GM19397 (cell line): ENCODE measurements around the gene ZNF668.
A peak's percentile ranks its signal among the peaks of the same experiment; 100 is the strongest.

Source experiments
- ATAC-seq: cut with Tn5 transposase; IDR thresholded peaks from one replicate; pipeline ENCODE4 v1.9.1; 2021; ENCODE audit warnings: mild to moderate bottlenecking, moderate library complexity; ENCODE audit not compliant: unreplicated experiment

Gene ZNF668

DNA sequence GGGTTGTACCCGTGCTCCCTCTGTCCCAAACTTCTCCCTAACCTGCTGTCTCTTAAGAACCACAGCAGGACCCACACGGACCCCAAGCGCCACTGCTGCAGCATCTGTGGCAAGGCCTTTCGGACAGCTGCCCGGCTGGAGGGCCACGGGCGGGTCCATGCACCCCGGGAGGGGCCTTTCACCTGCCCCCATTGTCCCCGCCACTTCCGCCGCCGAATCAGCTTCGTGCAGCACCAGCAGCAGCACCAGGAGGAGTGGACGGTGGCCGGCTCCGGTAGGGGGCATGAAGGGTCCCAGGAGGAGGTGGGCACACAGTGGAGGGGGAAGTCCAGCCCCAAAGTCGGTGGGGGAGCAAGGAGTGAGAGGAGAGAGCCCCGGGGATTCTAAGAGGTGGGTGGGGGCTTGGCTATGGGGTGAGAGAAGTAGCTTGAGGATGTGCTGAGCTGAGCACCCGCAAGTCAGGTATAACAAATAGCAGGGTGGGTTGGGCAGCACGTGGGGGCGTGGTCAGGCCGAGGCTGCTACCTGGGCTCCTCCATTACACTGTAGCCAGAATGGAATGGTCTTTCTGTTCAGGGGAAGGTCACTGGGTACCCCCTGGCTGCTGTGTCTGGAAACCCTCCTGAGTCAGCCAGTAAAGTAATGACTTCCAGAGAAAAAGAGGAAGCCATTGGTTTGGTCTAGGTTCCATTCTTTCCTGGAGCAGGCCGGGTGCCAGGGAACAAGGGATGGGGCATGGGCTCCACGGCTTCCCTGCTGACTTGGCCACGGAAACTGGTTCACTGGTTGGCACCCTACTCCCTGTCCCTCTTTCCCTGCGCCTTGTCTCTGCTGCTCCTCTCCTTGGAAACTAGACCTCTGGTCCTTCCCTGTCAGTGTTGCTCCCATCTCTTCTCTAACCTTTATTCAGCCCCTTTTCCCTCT, 7.7 kb upstream of the ZNF668 start:
- no peak for ATAC-seq

GRCh38 chr16:31080756-31081419, 6.8 kb upstream of the ZNF668 start:
- ATAC-seq, result no peak

GRCh38 chr16:31080035-31080629, 6.1 kb upstream of the ZNF668 start:
- no peak for ATAC-seq

- no peak for ATAC-seq
These were observed 5.4 kb upstream of the ZNF668 start for GRCh38 chr16:31079342-31079944.

- ATAC-seq, result no peak
These were observed 4.7 kb upstream of the ZNF668 start for GRCh38 chr16:31078597-31079341.

DNA sequence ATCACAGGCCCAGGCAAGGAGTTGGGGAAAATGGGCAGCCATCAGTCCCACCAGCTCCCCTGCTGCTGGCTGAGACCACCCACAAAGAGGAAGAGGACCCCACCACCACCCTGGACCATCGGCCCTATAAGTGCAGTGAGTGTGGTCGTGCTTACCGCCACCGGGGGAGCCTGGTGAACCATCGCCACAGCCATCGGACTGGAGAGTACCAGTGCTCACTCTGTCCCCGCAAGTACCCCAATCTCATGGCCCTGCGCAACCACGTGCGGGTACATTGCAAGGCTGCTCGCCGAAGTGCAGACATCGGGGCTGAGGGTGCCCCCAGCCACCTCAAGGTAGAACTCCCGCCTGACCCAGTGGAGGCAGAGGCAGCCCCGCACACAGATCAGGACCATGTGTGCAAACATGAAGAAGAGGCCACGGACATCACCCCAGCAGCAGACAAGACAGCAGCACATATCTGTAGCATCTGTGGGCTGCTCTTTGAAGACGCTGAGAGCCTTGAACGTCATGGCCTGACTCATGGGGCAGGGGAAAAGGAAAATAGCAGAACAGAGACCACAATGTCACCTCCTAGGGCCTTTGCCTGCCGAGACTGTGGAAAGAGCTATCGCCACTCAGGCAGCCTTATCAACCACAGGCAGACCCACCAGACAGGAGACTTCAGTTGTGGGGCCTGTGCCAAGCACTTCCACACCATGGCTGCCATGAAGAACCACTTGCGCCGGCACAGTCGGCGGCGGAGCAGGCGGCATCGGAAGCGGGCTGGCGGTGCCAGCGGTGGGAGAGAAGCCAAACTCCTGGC, 3.8 kb upstream of the ZNF668 start:
- no peak for ATAC-seq

DNA sequence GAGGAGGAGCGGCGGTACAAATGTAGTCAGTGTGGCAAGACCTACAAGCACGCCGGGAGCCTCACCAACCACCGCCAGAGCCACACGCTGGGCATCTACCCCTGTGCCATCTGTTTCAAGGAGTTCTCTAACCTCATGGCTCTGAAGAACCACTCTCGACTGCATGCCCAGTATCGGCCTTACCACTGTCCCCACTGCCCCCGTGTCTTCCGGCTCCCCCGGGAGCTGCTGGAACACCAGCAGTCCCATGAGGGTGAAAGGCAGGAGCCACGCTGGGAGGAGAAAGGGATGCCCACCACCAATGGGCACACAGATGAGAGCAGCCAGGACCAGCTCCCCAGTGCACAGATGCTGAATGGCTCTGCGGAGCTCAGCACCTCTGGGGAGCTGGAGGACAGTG, 3.0 kb upstream of the ZNF668 start:
- no peak for ATAC-seq

- no peak for ATAC-seq
These were observed 2.3 kb upstream of the ZNF668 start for GRCh38 chr16:31076319-31076718.

DNA sequence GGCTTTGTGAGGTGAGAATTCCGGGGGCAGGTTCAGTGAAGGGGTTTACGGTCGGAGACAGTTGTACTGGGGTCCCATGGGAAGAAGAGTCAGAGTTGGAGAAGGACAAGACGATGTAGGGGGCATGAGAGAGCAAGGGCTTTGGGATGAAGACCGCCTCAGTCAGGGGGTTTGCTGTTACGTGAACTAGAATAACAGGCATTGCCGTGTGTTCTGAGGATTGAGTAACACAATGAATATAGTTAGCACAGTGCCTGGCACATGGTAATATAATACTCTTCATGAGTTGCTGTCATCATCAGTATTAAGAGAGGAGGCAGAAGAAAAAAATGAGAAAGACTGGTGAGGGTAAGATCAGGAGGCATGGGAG, 759 bp upstream of the ZNF668 start:
- ATAC-seq, result no peak

DNA sequence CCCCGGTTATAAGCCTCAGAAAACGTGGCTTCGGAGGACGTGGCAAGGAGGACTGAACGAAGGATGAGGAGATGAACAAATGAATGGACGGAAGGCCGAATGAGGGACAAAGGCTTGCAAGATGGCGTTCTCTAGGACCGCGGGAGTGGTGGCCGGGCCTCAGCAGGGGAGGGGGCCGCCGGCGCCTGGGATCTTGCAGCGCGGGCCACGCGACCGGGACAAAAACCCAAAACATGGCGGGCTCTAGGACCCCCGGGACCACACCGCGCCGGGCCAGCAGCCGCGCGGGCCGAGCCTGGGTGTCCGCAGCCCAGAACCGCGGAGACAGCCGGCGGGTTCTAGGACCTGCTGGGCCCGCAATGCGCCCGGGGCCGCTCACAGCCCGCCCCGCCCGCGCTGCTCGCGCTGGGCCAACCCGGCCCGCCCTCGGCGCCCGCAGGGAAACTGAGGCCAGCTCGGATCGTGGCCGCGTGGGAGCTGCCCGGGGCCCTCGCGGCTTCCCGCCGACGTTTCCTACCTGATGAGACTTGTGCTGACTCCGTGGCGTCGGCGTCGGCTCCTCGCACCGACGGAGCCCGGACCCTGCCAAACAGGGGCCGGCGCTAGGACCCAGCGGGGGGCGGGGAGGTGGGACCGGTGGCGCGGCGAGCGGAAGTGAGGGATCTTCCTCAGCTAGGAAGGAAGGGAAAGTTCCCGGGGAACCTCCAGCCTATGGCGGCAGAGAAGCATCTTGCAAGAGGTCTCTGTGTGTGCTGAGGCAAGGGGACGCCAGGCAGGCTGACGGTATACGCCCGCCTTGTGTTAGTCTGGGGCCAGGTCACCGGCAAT, 684 bp downstream of the ZNF668 start:
- ATAC-seq, result peak; percentile 55

- ATAC-seq, result no peak
These were observed 1.4 kb downstream of the ZNF668 start for GRCh38 chr16:31072540-31073141.

DNA sequence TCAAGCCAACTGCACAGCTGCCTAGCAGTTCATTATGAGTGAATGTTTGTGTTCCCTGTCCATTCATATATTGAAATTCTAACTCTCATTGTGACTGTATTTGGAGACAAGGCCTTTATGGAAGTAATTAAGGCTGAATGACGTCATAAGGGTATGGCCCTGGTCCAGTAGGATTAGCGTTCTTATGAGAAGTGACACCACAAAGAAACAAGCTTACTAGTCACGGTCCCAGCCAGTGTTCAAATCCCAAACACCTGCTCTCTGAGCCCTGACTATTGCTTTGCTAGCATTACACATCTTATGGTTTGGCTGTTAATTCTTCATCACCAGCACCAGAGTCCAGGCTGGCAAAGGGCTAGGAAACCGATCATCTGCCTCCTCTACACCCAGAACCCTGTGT, 2.2 kb downstream of the ZNF668 start:
- ATAC-seq, result no peak

DNA sequence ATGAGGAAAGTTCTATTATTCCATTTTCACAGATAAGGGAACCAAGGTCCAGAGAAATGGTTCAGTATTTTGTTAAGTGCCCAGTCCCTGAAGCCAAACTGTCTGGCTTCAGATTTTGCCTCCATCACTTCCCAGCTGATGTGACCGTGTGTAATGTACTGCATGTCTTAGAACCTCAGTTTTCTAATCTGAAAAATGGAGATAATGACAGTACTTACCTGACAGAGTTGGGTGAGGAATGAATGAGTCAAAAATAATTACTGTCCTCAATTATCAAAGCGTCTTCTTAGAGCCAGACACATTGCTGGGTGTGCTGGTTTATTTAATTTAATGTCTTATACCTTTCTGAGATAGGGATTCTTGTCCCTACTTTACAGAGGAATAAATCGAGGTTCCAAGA, 6.7 kb downstream of the ZNF668 start:
- ATAC-seq, result no peak

DNA sequence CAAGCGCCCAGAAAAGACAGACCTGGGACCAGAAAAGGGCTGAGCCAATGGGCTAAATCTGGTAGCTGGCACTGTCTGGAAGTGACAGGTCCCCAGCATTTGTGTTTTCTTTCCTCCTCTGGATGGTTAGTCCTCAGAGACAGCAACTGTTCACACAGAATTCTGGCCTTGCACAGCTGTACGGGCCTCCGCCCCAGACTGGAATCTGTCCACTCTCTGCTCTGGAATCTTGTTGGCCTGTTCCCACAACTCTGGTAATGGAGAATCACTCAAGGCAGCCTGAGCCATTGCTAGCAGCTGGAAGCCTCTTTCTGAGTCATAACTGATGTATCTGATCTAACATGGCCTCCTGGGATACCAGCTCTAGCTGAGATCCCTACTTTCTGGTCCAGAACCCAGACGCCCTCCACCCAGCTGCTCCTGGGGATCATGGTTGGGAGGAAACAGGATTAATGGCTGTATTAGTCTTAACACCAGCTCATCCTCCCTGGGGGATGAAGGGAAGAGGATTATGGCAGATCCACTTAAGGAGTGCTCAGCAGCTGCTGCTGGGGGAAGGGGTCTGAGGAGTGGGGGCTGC, 9.1 kb downstream of the ZNF668 start:
- no peak for ATAC-seq

GRCh38 chr16:31063843-31064611, 10.0 kb downstream of the ZNF668 start:
- no peak for ATAC-seq

DNA sequence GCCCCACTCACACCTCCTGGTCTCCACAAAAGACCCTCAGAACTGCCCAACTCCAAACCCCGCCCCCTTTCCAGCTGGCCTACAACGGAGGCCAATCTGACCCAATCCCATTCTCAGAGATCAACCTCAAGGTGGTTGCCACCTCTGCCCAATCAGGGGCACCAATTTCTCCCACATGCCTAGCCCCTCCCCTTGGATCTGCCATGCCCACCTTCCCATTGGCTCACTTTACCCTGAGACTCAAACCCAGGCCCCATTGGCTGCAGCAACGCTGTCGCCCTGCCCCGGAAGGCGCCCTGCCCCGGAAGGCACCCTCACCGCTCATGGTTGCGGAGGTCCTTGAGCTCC, 10.6 kb downstream of the ZNF668 start:
- ATAC-seq, result no peak

- no peak for ATAC-seq
These were observed 12.1 kb downstream of the ZNF668 start for GRCh38 chr16:31061813-31062440.
